Mesothelial cell of epicardium (in vitro differentiated cells): ENCODE data around the gene NXF1. TPM values are rescaled to one million over a fixed set of nuclear protein-coding genes. Genes with fewer than 3 reads are reported as not detected.

ENCODE experiments used
- DNase-seq, 2 experiments: peaks; one replicate each; pipeline ENCODE4 v3.0.0; 2021; ENCODE audit warnings: low spot score in 2 of 2; ENCODE audit not compliant: unreplicated experiment in 2 of 2
- H3K27ac Mint-ChIP-seq: 2 replicates; pipeline ENCODE4 v1.8.0; 2021; ENCODE audit warnings: mixed read lengths
- H3K27me3 Mint-ChIP-seq: 2 replicates; pipeline ENCODE4 v1.8.0; 2021; ENCODE audit warnings: low read depth, mixed read lengths
- H3K36me3 Mint-ChIP-seq: 2 replicates; pipeline ENCODE4 v1.8.0; 2021; ENCODE audit warnings: mixed read lengths
- H3K4me1 Mint-ChIP-seq: 2 replicates; pipeline ENCODE4 v1.8.0; 2021; ENCODE audit warnings: mixed read lengths
- H3K4me3 Mint-ChIP-seq: 2 replicates; pipeline ENCODE4 v1.8.0; 2021; ENCODE audit warnings: mild to moderate bottlenecking, moderate library complexity, mixed read lengths
- H3K9me3 Mint-ChIP-seq: 2 replicates; pipeline ENCODE4 v1.8.0; 2021; ENCODE audit warnings: mixed read lengths
- CTCF ChIP-seq: fragments of 200-600 bp; sonication (generic); IDR thresholded peaks from one replicate; pipeline ENCODE4 v1.5.0; 2021; ENCODE audit warnings: antibody characterized with exemption; ENCODE audit not compliant: unreplicated experiment
- total RNA-seq: library from RNA; stranded (reverse); gene quantifications from 3 replicates; pipeline ENCODE4 v1.2.1, GENCODE V29; 2021

NXF1 gene
- total RNA-seq, 1 donor from 2014 or later = 108 TPM

GRCh38 chr11:62851807-62852522 lies 46.7 kb upstream of the NXF1 start:
- no peaks in the 10 kb centered on the region for H3K27me3 Mint-ChIP-seq
- no peak for DNase-seq
- H3K9me3 Mint-ChIP-seq = no peaks in the 10 kb centered on the region
- H3K4me3 Mint-ChIP-seq = no peak overlapping the region
- peaks cover 24% of the 10 kb centered on the region for H3K36me3 Mint-ChIP-seq
- H3K4me1 Mint-ChIP-seq = peaks cover 40% of the 10 kb centered on the region
- H3K27ac Mint-ChIP-seq = peak overlapping the region; percentile 66
- no peak for TF ChIP-seq CTCF

- Mint-ChIP-seq H3K27me3 (no peaks in the 10 kb centered on the region), H3K9me3 (no peaks in the 10 kb centered on the region), H3K27ac (peak overlapping the region; percentile 66), H3K4me1 (peaks cover 36% of the 10 kb centered on the region), H3K36me3 (peaks cover 24% of the 10 kb centered on the region), H3K4me3 (no peak overlapping the region)
- no peak for DNase-seq
- no peak for TF ChIP-seq CTCF
Measured at GRCh38 chr11:62850911-62851806, 45.9 kb upstream of the NXF1 start.

- Mint-ChIP-seq H3K4me1 (peaks cover 14% of the 10 kb centered on the region), H3K27me3 (no peaks in the 10 kb centered on the region), H3K36me3 (peaks cover 7% of the 10 kb centered on the region), H3K27ac (no peak overlapping the region), H3K9me3 (no peaks in the 10 kb centered on the region), H3K4me3 (no peak overlapping the region)
- DNase-seq = no peak
- TF ChIP-seq CTCF = no peak
Measured at GRCh38 chr11:62847767-62848314, 42.6 kb upstream of the NXF1 start.

GRCh38 chr11:62846177-62846576 lies 40.9 kb upstream of the NXF1 start:
- Mint-ChIP-seq H3K27me3 (no peaks in the 10 kb centered on the region), H3K9me3 (no peaks in the 10 kb centered on the region), H3K4me3 (no peak overlapping the region), H3K27ac (no peak overlapping the region), H3K36me3 (no peaks in the 10 kb centered on the region), H3K4me1 (peaks cover 5% of the 10 kb centered on the region)
- DNase-seq = no peak
- TF ChIP-seq CTCF = no peak

GRCh38 chr11:62844154-62844553 lies 38.9 kb upstream of the NXF1 start:
- H3K4me1 Mint-ChIP-seq = peaks cover 12% of the 10 kb centered on the region
- no peak overlapping the region for H3K4me3 Mint-ChIP-seq
- no peaks in the 10 kb centered on the region for H3K9me3 Mint-ChIP-seq
- H3K27ac Mint-ChIP-seq = no peak overlapping the region
- no peaks in the 10 kb centered on the region for H3K27me3 Mint-ChIP-seq
- no peak for TF ChIP-seq CTCF
- no peak for DNase-seq
- no peaks in the 10 kb centered on the region for H3K36me3 Mint-ChIP-seq
